Stimulated activated CD8-positive, alpha-beta memory T cell treated with anti-CD3 and anti-CD28 coated beads, Interleukin-12 subunit alpha, Interleukin-12 subunit beta, amount 100 ng/mL, for 24 hours (primary cell): ENCODE measurements around the gene MAP2K6.

Experiments used
- DNase-seq: peaks from one replicate; pipeline ENCODE4 v3.0.0-alpha.2; 2020; ENCODE audit errors: extremely low read depth

The MAP2K6 gene

GRCh38 chr17:69492410-69493071 is 78.0 kb downstream of the MAP2K6 start:
- DNase-seq = no peak

DNA sequence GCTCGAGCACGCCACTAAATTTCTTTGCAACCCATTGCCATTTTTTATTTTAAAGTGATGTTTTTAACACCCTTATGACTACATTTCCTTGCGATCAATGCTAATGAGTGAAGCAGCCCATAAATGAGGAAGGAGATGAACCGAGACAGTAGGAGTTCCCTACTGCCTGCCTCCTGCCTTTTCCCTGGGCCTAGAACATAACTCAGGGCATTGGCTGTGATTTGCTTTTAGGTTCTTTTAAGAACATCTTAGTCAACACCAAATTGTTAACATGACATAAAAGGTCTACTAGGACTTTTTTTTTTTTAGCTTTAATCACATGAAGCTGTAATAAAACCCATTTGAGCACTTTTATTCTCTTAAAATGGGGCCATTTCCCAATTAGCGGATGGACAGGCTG is 81.3 kb downstream of the MAP2K6 start:
- no peak for DNase-seq

- DNase-seq = no peak
Measured at GRCh38 chr17:69497161-69497560, 82.7 kb downstream of the MAP2K6 start.

DNA sequence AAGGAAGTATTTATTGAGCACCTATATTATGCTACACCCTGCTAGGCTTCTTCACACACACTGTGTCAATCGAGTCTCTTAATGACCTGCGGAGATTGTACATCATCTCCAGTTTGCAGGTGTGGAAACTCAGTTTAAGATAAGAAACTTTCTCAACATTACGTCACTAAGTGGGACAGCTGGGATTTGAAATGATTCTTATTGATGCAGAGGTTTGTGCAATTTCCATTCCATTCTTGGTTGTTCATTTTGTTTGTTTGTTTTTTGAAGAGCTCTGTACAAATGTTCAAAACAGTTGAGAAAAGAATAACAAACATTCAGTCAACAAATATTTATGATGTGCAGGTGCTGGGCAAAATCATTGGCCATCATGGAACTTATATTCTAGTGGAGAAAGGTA is 84.8 kb downstream of the MAP2K6 start:
- DNase-seq = no peak

DNA sequence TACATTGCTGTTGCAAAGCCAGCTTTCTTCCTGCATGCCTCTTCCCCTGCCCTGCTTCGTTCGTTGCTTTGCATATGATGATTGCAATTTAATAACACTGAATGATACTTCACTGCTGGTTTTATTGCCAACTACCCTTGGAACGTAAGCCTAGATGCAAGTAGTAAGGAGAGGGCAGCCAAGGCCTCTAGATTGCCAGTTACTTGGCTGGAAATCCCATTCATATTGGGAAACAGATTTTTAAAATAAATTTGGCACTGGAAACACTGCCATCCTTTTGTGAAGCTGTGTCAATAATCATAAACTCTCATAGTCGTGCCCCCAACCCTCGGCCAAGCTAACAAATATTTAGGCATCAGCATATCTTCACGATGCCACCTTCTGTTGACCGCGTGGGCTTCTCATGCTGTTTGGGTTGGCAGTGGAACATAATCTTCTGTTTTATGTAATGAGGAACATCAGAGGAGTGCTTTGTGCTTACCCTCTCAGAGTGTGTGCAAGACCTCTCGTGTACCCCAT is 86.5 kb downstream of the MAP2K6 start:
- no peak for DNase-seq

- no peak for DNase-seq
Measured at GRCh38 chr17:69501591-69502468, 87.3 kb downstream of the MAP2K6 start.

DNA sequence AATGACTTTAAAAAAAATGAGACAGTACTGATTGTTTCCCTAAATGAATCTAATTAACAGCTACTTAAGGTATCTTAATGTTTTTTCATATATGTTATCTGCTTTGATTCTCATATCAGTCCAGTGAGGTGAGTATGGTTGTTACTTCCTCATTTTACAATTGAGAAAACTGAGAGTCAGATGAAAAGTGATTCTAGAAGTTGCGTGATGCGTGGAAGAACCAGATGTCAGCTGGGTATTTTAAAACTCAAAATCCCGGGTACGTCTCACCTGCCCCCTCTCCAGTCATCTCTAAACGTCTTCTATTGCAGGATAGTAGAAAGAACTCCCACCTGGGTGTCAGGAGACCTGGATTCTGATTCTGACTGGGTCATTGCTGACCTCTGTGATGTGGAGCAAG is 89.2 kb downstream of the MAP2K6 start:
- no peak for DNase-seq

DNA sequence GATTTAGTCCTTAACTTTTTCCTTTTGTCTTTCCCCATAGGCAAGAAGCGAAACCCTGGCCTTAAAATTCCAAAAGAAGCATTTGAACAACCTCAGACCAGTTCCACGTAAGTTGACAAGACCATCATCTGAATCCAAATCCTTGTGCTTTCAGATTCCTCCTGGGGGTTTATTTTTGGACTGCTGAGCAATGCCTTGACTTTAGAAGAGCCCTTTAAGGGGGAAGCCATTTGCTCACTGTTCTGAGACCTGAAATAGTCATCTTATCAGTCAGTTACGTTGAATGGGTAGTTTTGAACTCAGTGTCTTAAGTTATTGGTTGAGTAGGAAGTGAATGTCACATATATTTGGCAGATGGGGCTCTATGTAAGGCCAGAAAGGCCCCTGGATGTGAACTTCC is 91.2 kb downstream of the MAP2K6 start:
- no peak for DNase-seq

DNA sequence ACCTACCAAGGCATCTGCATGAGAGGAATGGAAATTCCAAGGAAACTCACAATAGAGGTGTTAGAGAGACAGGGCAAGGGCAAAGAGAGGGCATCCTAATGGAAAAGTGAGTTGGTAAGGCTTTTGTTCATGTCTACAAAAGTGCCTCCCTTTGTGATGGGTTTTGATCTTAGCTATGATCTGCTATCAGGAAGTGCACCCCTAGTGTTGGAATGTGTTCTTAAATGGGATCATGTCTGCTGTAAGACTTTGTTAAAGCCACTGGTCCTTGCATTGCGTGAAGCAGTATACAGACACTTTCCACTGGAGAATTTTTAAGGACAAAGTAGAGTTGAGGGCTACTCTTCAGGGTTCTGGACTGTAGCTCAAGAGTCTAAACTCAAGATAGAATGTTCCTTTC is 92.0 kb downstream of the MAP2K6 start:
- no peak for DNase-seq

GRCh38 chr17:69508814-69509213 is 94.3 kb downstream of the MAP2K6 start:
- DNase-seq = no peak

GRCh38 chr17:69511250-69511649 is 96.8 kb downstream of the MAP2K6 start:
- no peak for DNase-seq

DNA sequence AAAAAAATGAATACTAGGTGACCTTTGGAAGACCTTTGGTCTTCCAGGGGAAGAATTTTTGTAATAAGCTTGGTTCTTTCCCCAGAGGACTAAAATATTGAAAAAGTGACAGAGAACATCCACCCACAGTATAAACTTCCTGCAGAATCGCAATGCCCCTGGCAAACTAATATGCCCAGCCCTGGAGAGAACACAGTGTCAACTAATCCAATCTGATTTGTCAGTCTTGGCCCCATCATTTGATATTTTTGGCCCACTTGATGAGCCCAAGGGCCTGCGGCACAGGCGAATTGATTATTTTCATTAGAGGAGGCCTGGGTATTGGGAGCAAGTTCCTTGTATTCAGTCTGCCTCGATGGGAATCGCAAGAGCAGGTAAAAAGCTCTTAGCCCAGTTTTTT is 98.4 kb downstream of the MAP2K6 start:
- DNase-seq = no peak

GRCh38 chr17:69516225-69516624 is 101.7 kb downstream of the MAP2K6 start:
- DNase-seq = no peak

DNA sequence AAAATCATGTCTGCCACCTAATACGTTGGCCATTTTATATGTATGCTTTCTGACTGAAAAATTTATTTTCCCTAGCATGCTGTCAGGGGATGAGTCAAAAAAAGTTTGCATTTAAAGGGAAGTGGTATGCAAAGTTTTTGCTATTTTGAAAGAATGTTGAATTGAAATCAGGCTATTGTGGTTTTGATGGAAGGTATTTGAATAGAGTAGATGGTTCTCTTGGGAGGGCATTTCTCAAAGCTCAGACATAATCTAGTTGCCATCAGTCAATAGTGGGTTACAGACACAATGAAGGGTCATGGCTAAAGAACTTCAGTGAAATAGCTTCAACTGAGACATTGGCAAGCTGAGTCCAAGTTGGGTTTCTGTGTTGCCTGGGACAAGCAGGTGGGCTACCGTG is 102.4 kb downstream of the MAP2K6 start:
- no peak for DNase-seq

DNA sequence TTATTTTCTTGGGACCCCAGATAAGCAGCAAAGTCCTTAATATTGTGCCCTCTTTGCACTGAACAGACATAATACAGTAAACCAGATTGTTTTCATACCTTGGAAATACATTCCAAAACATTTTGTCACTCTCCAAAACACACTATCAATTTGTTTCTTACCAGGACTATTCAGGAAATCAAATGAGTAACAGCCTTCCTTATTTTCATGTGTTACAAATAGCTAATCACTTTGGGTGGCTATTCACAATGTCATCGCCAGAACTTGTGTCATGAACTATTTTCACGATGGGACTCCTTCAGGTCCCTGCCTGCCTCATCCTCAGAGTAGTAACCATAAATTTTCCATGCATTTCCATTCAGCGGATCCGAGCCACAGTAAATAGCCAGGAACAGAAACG is 104.5 kb downstream of the MAP2K6 start:
- no peak for DNase-seq

DNA sequence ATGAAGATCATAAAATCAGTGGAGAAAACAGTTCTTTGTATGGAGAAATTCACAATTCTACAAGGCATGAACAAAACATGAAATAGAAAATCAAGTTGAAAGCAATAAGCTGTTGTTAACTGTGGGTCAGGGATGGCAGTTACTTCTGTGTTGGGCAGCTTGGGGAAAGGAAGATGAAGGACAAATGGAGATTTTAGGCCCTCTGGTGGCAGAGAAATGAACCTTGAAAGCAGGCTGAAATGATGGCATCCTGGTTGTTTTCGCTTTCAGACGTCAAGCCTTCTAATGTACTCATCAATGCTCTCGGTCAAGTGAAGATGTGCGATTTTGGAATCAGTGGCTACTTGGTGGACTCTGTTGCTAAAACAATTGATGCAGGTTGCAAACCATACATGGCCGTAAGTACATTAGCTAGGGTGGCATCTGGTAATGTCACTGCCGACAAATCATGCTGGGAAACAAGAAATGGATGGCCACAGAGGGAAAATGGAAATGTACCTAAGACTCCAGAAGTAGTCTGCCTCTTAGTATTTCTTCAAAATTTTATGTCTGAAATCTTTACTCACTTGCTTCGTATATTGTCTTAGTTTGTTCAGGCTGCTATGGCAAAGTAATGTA is 108.9 kb downstream of the MAP2K6 start:
- DNase-seq = no peak

DNA sequence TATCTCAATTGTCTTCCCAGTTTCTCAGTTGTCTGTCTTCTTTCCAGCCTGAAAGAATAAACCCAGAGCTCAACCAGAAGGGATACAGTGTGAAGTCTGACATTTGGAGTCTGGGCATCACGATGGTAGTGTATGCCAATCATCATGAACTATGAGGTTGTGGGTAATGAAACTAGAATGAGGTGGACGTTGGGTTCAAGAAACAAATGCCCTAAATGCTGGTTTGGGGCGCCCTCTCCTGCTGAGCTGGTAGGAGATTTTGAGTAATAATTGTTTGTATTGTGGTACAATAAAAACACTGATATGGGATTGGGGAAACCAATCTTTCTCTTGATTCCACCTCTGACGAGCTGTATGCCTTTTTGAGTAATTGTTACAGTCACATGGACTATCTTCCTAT is 110.4 kb downstream of the MAP2K6 start:
- DNase-seq = no peak

DNA sequence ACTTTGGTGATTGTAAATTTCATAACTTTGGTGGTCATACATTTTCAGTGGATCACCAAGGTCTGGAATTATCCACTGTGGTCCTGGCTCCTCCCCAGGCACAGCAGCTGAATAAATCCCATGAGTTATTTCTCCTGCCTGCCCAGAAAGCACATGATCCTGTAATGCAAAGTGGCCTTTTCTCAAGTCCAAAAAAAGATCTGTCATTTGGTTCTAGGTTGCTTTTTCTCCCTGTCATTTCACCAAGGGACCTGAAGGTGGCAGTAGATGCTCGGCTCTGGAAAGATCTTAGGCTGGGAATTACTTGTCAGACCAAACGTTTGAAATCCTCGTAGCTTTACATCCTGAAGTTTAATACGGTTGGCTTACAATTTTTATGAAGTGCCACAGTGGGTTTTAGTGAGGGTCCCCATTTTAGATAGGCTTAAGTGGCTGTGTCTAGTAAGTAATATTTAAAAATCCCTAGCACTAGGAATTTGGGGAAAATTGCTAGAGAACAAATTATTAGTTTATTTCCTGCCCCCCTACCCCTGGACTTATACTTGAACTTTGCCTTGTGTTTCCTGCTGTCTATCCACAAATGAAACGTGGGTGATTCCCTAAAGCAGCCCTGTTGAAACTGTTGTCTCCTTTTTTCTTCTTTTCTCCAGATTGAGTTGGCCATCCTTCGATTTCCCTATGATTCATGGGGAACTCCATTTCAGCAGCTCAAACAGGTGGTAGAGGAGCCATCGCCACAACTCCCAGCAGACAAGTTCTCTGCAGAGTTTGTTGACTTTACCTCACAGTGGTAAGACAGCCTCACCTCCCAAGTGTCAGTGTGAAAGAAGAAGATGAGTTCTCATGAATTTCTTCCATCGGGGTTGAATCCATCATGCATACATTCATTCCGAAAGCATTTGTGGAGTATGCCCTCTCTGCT is 111.7 kb downstream of the MAP2K6 start:
- no peak for DNase-seq

DNA sequence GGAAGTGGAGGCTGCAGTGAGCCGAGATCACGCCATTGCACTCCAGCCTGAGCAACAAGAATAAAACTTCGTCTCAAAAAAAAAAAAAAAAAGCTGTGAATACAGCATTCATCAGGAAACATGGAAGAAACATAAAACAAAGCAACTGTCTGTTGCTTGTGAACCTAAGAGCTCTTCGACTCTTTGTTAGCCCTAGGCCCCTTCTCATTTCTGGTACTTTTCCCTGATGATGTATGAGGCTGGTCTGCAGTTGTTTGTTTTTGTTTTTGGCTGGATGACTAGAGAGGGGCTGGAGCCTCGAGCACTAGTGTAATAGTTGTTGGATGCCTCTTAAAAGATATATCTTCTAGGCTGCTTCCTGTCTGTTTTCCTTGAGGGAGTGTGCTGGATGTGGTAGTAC is 113.5 kb downstream of the MAP2K6 start:
- no peak for DNase-seq

DNA sequence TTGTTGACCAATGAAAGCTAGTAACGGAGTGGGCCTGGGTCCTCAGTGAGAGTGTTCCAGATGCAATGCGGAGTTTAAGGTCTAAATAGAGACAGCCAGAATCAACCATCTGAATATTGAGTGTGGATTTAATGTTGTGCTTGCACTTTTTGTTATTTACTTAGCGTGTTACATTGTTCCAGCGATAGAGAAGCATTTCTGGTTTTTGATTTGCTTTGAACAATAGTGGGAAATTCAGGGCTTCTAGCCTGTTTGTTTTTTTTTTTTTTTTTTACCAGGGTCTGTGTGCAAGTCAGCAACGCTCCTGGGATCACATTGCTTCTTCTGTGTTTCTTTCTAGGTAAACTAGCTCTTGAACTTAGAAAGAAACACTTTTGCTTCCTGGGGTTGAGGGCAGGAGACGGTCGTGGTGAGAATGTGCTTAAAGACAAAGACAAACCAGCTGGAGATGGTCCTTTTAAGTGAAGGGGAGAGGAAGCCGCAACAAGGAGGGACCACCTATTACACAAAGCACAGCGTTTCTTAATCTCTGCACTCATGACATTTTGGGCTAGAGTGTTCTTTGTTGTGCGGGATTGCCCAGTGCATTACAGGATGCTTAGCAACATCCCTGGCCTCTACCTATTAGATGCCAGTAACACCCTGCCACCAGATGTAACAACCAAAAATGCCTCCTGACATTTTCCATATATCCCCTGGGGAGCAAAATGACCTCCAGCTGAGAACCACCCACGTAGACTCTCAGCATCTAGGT is 119.2 kb downstream of the MAP2K6 start:
- no peak for DNase-seq

DNA sequence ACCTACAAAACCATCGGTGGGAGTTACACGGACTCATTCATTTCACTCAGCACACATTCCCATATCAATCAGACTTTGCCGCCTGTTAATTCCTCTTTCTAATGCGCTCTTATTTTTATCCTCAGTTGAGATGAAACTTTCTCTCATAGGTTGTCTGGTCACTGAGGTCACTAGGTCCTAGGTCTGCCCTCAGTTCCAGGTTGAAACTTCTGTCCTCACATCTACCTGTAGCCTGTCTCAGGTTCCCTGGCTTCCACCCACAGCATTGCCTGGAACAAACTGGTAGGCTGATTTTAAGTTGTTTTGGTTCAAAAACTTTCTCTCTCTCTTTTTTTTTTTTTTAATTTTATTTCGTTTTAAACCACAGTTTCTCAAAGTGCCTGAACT is 119.7 kb downstream of the MAP2K6 start:
- no peak for DNase-seq
